22Rv1 (cell line): ENCODE results near the gene GSDMA.

Experiments used
- ZFX ChIP-seq: fragments of 450-650 bp; IDR thresholded peaks from 2 replicates; pipeline ENCODE4 v1.6.1; 2017; ENCODE audit warnings: antibody characterized with exemption, borderline replicate concordance
- TF ChIP-seq, protein P1 (sequence below): fragments of 450-650 bp; IDR thresholded peaks from 2 replicates; pipeline ENCODE4 v1.5.1; 2017; ENCODE audit warnings: mild to moderate bottlenecking

GRCh38 chr17:39999067-39999466 lies 36.3 kb downstream of the GSDMA start:
- TF ChIP-seq, protein P1, sequence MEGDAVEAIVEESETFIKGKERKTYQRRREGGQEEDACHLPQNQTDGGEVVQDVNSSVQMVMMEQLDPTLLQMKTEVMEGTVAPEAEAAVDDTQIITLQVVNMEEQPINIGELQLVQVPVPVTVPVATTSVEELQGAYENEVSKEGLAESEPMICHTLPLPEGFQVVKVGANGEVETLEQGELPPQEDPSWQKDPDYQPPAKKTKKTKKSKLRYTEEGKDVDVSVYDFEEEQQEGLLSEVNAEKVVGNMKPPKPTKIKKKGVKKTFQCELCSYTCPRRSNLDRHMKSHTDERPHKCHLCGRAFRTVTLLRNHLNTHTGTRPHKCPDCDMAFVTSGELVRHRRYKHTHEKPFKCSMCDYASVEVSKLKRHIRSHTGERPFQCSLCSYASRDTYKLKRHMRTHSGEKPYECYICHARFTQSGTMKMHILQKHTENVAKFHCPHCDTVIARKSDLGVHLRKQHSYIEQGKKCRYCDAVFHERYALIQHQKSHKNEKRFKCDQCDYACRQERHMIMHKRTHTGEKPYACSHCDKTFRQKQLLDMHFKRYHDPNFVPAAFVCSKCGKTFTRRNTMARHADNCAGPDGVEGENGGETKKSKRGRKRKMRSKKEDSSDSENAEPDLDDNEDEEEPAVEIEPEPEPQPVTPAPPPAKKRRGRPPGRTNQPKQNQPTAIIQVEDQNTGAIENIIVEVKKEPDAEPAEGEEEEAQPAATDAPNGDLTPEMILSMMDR: no peak
- TF ChIP-seq ZFX: no peak
